ENCODE measurements around the gene UAP1L1. TPM values are rescaled to one million over a fixed set of nuclear protein-coding genes. Genes with fewer than 3 reads are reported as not detected.

UAP1L1 gene
- total and polyA plus RNA-seq, 9 of the 15 experiments (the other 6 are each of a cell fraction or from before 2014, with no cell fraction given) = 0.20 to 8.6 (median 3.7) TPM

DNA sequence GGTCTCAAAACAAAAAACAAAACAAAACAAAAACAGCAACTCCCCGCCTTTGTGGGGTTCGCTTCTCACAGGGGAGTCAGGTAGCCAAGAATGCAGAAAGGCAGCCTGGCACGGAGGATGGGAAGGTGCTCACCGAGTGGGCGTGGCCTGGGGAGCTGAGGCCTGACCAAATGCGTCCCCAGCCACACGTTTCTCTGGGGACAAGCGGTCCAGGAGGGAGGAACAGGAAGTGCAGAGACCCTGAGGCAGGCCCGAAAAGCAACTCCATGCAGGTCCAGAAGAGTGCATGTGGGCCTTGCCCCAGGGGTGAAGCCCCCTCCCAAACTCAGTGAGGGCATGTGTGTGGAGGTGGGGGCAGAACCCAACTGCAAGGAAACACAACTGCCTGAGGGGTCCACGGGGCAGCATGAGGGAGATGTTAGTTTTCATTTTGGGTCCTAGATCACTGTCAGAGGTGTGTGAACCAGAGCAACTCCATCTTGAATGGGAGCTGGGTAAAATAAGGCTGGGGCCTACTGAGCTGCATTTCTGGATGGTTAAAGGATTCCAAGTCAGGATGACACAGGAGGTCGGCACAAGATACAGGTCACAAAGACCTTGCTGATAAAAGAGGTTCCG is 2.6 kb upstream of the UAP1L1 start (continued):
- TF ChIP-seq, protein P1, sequence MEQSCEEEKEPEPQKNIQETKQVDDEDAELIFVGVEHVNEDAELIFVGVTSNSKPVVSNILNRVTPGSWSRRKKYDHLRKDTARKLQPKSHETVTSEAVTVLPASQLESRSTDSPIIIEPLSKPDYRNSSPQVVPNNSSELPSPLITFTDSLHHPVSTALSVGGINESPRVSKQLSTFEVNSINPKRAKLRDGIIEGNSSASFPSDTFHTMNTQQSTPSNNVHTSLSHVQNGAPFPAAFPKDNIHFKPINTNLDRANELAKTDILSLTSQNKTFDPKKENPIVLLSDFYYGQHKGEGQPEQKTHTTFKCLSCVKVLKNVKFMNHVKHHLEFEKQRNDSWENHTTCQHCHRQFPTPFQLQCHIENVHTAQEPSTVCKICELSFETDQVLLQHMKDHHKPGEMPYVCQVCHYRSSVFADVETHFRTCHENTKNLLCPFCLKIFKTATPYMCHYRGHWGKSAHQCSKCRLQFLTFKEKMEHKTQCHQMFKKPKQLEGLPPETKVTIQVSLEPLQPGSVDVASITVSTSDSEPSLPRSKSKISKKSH (CRISPR knock-in tag; IDR thresholded peaks at IDR 0.05) = peak; percentile 58; the same call in 1 of the 2 replicates
- TF ChIP-seq, protein P2, sequence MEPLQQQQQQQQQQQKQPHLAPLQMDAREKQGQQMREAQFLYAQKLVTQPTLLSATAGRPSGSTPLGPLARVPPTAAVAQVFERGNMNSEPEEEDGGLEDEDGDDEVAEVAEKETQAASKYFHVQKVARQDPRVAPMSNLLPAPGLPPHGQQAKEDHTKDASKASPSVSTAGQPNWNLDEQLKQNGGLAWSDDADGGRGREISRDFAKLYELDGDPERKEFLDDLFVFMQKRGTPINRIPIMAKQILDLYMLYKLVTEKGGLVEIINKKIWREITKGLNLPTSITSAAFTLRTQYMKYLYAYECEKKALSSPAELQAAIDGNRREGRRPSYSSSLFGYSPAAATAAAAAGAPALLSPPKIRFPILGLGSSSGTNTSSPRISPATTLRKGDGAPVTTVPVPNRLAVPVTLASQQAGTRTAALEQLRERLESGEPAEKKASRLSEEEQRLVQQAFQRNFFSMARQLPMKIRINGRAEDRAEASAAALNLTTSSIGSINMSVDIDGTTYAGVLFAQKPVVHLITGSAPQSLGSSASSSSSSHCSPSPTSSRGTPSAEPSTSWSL (CRISPR knock-in tag; IDR thresholded peaks at IDR 0.05; ENCODE audit: borderline replicate concordance) = peak; percentile 98
- TF ChIP-seq STAT6 (CRISPR knock-in tag; IDR thresholded peaks at IDR 0.05) (no peak), MTF1 (CRISPR knock-in tag; IDR thresholded peaks at IDR 0.05; ENCODE audit: borderline replicate concordance) (peak; percentile 96), IFI16 (CRISPR knock-in tag; IDR thresholded peaks at IDR 0.05) (peak; percentile 93), SMARCE1 (IDR thresholded peaks at IDR 0.05) (no peak), CBFA2T3 (IDR thresholded peaks at IDR 0.05) (no peak), KLF6 (CRISPR knock-in tag; IDR thresholded peaks at IDR 0.05; ENCODE audit: borderline replicate concordance) (peak; percentile 99), ZNF324 (CRISPR knock-in tag; IDR thresholded peaks at IDR 0.05) (peak; percentile 94), NR2F6 (CRISPR knock-in tag; IDR thresholded peaks at IDR 0.05) (peak; percentile 94), CEBPG (CRISPR knock-in tag; IDR thresholded peaks at IDR 0.05) (no peak), CEBPG (tag; conservative IDR thresholded peaks at IDR 0.05 in 1 of 2, IDR thresholded peaks at IDR 0.05 in 1 of 2) (no peak), ZNF445 (CRISPR knock-in tag; IDR thresholded peaks at IDR 0.05; ENCODE audit: low read depth) (peak; percentile 98), TARDBP (IDR thresholded peaks at IDR 0.05) (no peak), CBX3 (IDR thresholded peaks at IDR 0.05; ENCODE audit: borderline replicate concordance in 1 of 2, low read length in 2 of 2) (no peak; a peak in 1 of 3 replicates), CC2D1A (IDR thresholded peaks at IDR 0.05) (no peak), RBM17 (IDR thresholded peaks at IDR 0.05; ENCODE audit: borderline replicate concordance, low read depth, low read length) (no peak), ZNF584 (CRISPR knock-in tag; IDR thresholded peaks at IDR 0.05; ENCODE audit: low read depth) (peak; percentile 99), THAP12 (CRISPR knock-in tag; IDR thresholded peaks at IDR 0.05) (no peak), POLR2AphosphoS2 (IDR thresholded peaks at IDR 0.05; ENCODE audit: low read length) (no peak), RAD51 (IDR thresholded peaks at IDR 0.05; ENCODE audit: borderline replicate concordance, low read depth) (no peak), ZNF263 (CRISPR knock-in tag; IDR thresholded peaks at IDR 0.05; ENCODE audit: borderline replicate concordance) (no peak)

Measured in K562 (cell line).